ENCODE results near the gene LRRC8B.
"Not testable (repeated sequence)": the region's sequence is repeated elsewhere in the genome, so short reads cannot be mapped to it uniquely, and the experiment has no call there.

The LRRC8B gene

GRCh38 chr1:89524369-89525168 lies at the start of gene LRRC8B:
TSS of gene LRRC8B (plus strand) at chr1:89524829. CDS start at chr1:89582651, 57,822 bp downstream.
- no peak within 1 kb of the TSS for H3K27ac Mint-ChIP-seq
- DNase-seq (ENCODE audit: low spot score in 2 of 2) (peak; percentile 83 to 96), ATAC-seq (peak; percentile 88)
- H3K36me3 Mint-ChIP-seq: no peaks in the 10 kb centered on the region
- H3K9me3 Mint-ChIP-seq: peaks cover 3% of the 10 kb centered on the region
- peaks cover 24% of the 10 kb centered on the region for H3K4me1 Mint-ChIP-seq
- H3K4me3 Mint-ChIP-seq: no peak within 1 kb of the TSS

GRCh38 chr1:89475269-89475668 lies 49.4 kb upstream of the LRRC8B start:
- no peaks in the 10 kb centered on the region for H3K36me3 Mint-ChIP-seq
- DNase-seq (ENCODE audit: low spot score in 2 of 2): no peak
- no peaks in the 10 kb centered on the region for H3K4me1 Mint-ChIP-seq
- no peak overlapping the region for H3K27ac Mint-ChIP-seq
- peaks cover 8% of the 10 kb centered on the region for H3K9me3 Mint-ChIP-seq
- no peak for ATAC-seq
- no peak overlapping the region for H3K4me3 Mint-ChIP-seq

- Mint-ChIP-seq H3K4me1 (no peaks in the 10 kb centered on the region), H3K27ac (no peak overlapping the region), H3K9me3 (peaks cover 8% of the 10 kb centered on the region), H3K4me3 (no peak overlapping the region), H3K36me3 (no peaks in the 10 kb centered on the region)
- ATAC-seq: no peak
- DNase-seq (ENCODE audit: low spot score in 2 of 2): no peak
Observed at GRCh38 chr1:89476072-89476471, 48.6 kb upstream of the LRRC8B start.

- peak; percentile 91 for ATAC-seq
- Mint-ChIP-seq H3K4me3 (no peak overlapping the region), H3K9me3 (peaks cover 5% of the 10 kb centered on the region), H3K4me1 (peaks cover 4% of the 10 kb centered on the region), H3K36me3 (no peaks in the 10 kb centered on the region), H3K27ac (no peak overlapping the region)
- peak; percentile 55 to 79 for DNase-seq (ENCODE audit: low spot score in 2 of 2)
Observed at GRCh38 chr1:89483010-89483756, 41.4 kb upstream of the LRRC8B start.

GRCh38 chr1:89483757-89484077 lies 40.9 kb upstream of the LRRC8B start:
- Mint-ChIP-seq H3K4me3 (no peak overlapping the region), H3K9me3 (peaks cover 5% of the 10 kb centered on the region), H3K4me1 (peaks cover 7% of the 10 kb centered on the region), H3K36me3 (no peaks in the 10 kb centered on the region), H3K27ac (no peak overlapping the region)
- ATAC-seq: no peak
- no peak for DNase-seq (ENCODE audit: low spot score in 2 of 2)

GRCh38 chr1:89484092-89485038 lies 40.3 kb upstream of the LRRC8B start:
- peaks cover 7% of the 10 kb centered on the region for H3K4me1 Mint-ChIP-seq
- H3K4me3 Mint-ChIP-seq: no peak overlapping the region
- DNase-seq (ENCODE audit: low spot score in 2 of 2) (no peak), ATAC-seq (peak; percentile 54)
- H3K36me3 Mint-ChIP-seq: no peaks in the 10 kb centered on the region
- H3K9me3 Mint-ChIP-seq: peaks cover 5% of the 10 kb centered on the region
- no peak overlapping the region for H3K27ac Mint-ChIP-seq

- no peak overlapping the region for H3K4me3 Mint-ChIP-seq
- peaks cover 2% of the 10 kb centered on the region for H3K9me3 Mint-ChIP-seq
- DNase-seq (ENCODE audit: low spot score in 2 of 2) (no peak), ATAC-seq (peak; percentile 64)
- H3K36me3 Mint-ChIP-seq: no peaks in the 10 kb centered on the region
- peaks cover 7% of the 10 kb centered on the region for H3K4me1 Mint-ChIP-seq
- H3K27ac Mint-ChIP-seq: no peak overlapping the region
Observed at GRCh38 chr1:89487972-89488371, 36.7 kb upstream of the LRRC8B start.

- Mint-ChIP-seq H3K4me1 (peaks cover 7% of the 10 kb centered on the region), H3K36me3 (no peaks in the 10 kb centered on the region), H3K27ac (no peak overlapping the region), H3K9me3 (peaks cover 2% of the 10 kb centered on the region), H3K4me3 (no peak overlapping the region)
- ATAC-seq (no peak), DNase-seq (ENCODE audit: low spot score in 2 of 2) (no peak)
Observed at GRCh38 chr1:89489047-89489729, 35.4 kb upstream of the LRRC8B start.

- H3K36me3 Mint-ChIP-seq: no peaks in the 10 kb centered on the region
- peaks cover 2% of the 10 kb centered on the region for H3K9me3 Mint-ChIP-seq
Observed at GRCh38 chr1:89490389-89490788, 34.2 kb upstream of the LRRC8B start.

GRCh38 chr1:89499320-89499719 lies 25.3 kb upstream of the LRRC8B start:
- Mint-ChIP-seq H3K36me3 (no peaks in the 10 kb centered on the region), H3K4me3 (no peak overlapping the region), H3K9me3 (no peaks in the 10 kb centered on the region), H3K27ac (no peak overlapping the region), H3K4me1 (no peaks in the 10 kb centered on the region)
- ATAC-seq (no peak), DNase-seq (ENCODE audit: low spot score in 2 of 2) (no peak)

More at GRCh38 chr1:89490389-89490788, 34.2 kb upstream of the LRRC8B start:
- DNase-seq (ENCODE audit: low spot score in 2 of 2) (no peak), ATAC-seq (no peak)
- Mint-ChIP-seq H3K27ac (no peak overlapping the region), H3K4me3 (no peak overlapping the region), H3K4me1 (peaks cover 7% of the 10 kb centered on the region)

GRCh38 chr1:89502042-89502441 lies 22.6 kb upstream of the LRRC8B start:
- H3K9me3 Mint-ChIP-seq: no peaks in the 10 kb centered on the region
- ATAC-seq (no peak), DNase-seq (ENCODE audit: low spot score in 2 of 2) (no peak)
- H3K4me3 Mint-ChIP-seq: no peak overlapping the region
- no peaks in the 10 kb centered on the region for H3K36me3 Mint-ChIP-seq
- H3K27ac Mint-ChIP-seq: no peak overlapping the region
- H3K4me1 Mint-ChIP-seq: no peaks in the 10 kb centered on the region

GRCh38 chr1:89502895-89503294 lies 21.7 kb upstream of the LRRC8B start:
- H3K9me3 Mint-ChIP-seq: no peaks in the 10 kb centered on the region
- H3K4me3 Mint-ChIP-seq: no peak overlapping the region
- no peaks in the 10 kb centered on the region for H3K36me3 Mint-ChIP-seq
- H3K4me1 Mint-ChIP-seq: no peaks in the 10 kb centered on the region
- DNase-seq (ENCODE audit: low spot score in 2 of 2): no peak
- H3K27ac Mint-ChIP-seq: no peak overlapping the region
- no peak for ATAC-seq

- H3K4me3 Mint-ChIP-seq: no peak overlapping the region
- no peaks in the 10 kb centered on the region for H3K36me3 Mint-ChIP-seq
- DNase-seq (ENCODE audit: low spot score in 2 of 2): no peak
- ATAC-seq: no peak
- no peak overlapping the region for H3K27ac Mint-ChIP-seq
- no peaks in the 10 kb centered on the region for H3K4me1 Mint-ChIP-seq
- peaks cover 3% of the 10 kb centered on the region for H3K9me3 Mint-ChIP-seq
Observed at GRCh38 chr1:89503690-89504089, 20.9 kb upstream of the LRRC8B start.

GRCh38 chr1:89510061-89510460 lies 14.6 kb upstream of the LRRC8B start:
- not testable (repeated sequence) for H3K36me3 Mint-ChIP-seq; H3K4me3 Mint-ChIP-seq; DNase-seq (ENCODE audit: low spot score in 2 of 2); H3K9me3 Mint-ChIP-seq; H3K4me1 Mint-ChIP-seq; ATAC-seq; H3K27ac Mint-ChIP-seq
